Right lobe of liver (tissue), 6 donors: ENCODE results near the gene USP5. TPM values are rescaled to one million over a fixed set of nuclear protein-coding genes. Genes with fewer than 3 reads are reported as not detected.
"Not testable (repeated sequence)": the region's sequence is repeated elsewhere in the genome, so short reads cannot be mapped to it uniquely, and the experiment has no call there.

ENCODE experiments used
- ATAC-seq, 4 donors: fragments of 200-7000 bp; cut with Tn5 transposase; one replicate each; pipeline ENCODE4 v1.9.1; 2020; ENCODE audit warnings: mild to moderate bottlenecking in 4 of 4, moderate library complexity in 4 of 4
- DNase-seq, 3 donors: peaks; one replicate each; pipeline ENCODE4 v3.0.0-alpha.2; 2020
- H3K27ac ChIP-seq, 3 donors: fragments of 200-600 bp; one replicate each; pipeline ENCODE4 v1.8.0; 2022
- H3K27me3 ChIP-seq, 2 donors: fragments of 200-600 bp; one replicate each; pipeline ENCODE4 v1.8.0; 2022
- H3K36me3 ChIP-seq, 4 donors: fragments of 200-600 bp; sonication (generic) in 1 of 4; one replicate each; pipeline versions ENCODE4 v1.5.1 to v1.8.0; 2017 to 2022; ENCODE audit warnings: control low read depth in 1 of 4
- H3K4me1 ChIP-seq, 4 donors: fragments of 200-600 bp; sonication (generic) in 1 of 4; one replicate each; pipeline versions ENCODE4 v1.5.1 to v1.8.0; 2017 to 2022; ENCODE audit warnings: control low read depth in 1 of 4
- H3K4me3 ChIP-seq, 3 donors: fragments of 200-600 bp; one replicate each; pipeline ENCODE4 v1.8.0; 2022
- H3K9me3 ChIP-seq, 4 donors: fragments of 200-600 bp; sonication (generic) in 1 of 4; one replicate each; pipeline versions ENCODE4 v1.5.1 to v1.8.0; 2017 to 2022; ENCODE audit warnings: control low read depth in 1 of 4
- CTCF ChIP-seq, 4 donors: fragments of 200-600 bp in 3 of 4; fragments of 450-650 bp in 1 of 4; IDR thresholded peaks; one replicate each; pipeline versions ENCODE4 v1.5.1 to v1.8.0; 2016 to 2022; ENCODE audit warnings: antibody characterized with exemption in 4 of 4, mild to moderate bottlenecking in 2 of 4
- POLR2A ChIP-seq: fragments of 450-650 bp; IDR thresholded peaks from one replicate; pipeline ENCODE4 v1.6.1; 2017; ENCODE audit warnings: antibody characterized with exemption, mild to moderate bottlenecking
- WGBS: methylation state at CpG from one replicate; pipeline ENCODE4 v1.1.6; 2018; ENCODE audit warnings: low coverage, low lambda C conversion rate; ENCODE audit not compliant: insufficient coverage; ENCODE audit errors: missing lambda C conversion rate; 5-methylcytosine and 5-hydroxymethylcytosine counted together
- intact Hi-C, 2 donors: fragments of 100-400 bp; cut with DNase I; formaldehyde crosslinking; loops; one replicate each; pipeline versions ENCODE4 v1.11.2 to v1.14.1; 2022
- total RNA-seq, 6 experiments: library from RNA; depleted of rRNA in 2 of 6; stranded (reverse); fragments of >200 nt in 2 of 6; fragmentation: NEBNext Ultra II Directional in 3 of 6; extraction: Animal tissue kit (Norgen Biotek cat#: 25700) in 3 of 6; gene quantifications; one replicate each; pipeline versions ENCODE4 v1.1.0 to v1.2.4, GENCODE V29; 2016 to 2023
- donor health status: DM: no; HTN: yes; CAD: no.
- donor health status: DM: no; HTN: no; CAD: no.
- donor health status: DM: no; HTN: no; CAD: no.
- donor health status: DM: no; HTN: yes; CAD: no.
- donor health status: DM: no; HTN: yes; CAD: no.

Gene USP5
- total RNA-seq, 6 experiments from 2014 or later = 38.2 to 59.5 (median 42.6) TPM

- peak; percentile 98 to 99 (median 99) for DNase-seq
- TF ChIP-seq CTCF (IDR thresholded peaks at IDR 0.05) (peak; percentile 89 to 96 (median 95)), POLR2A (peak; percentile 83)
- no peaks in the 10 kb centered on the region for H3K9me3 ChIP-seq
- H3K4me3 ChIP-seq = peak overlapping the region; percentile 36 to 57 (median 46)
- no peaks in the 10 kb centered on the region for H3K27me3 ChIP-seq
- 5% methylated on average over 22 of the region's 68 CpGs for WGBS
- peaks cover 0 to 27% (median 2%) of the 10 kb centered on the region in 4 donors for H3K4me1 ChIP-seq
- H3K27ac ChIP-seq = peak overlapping the region; percentile 90 to 93 (median 92)
- no peaks in the 10 kb centered on the region for H3K36me3 ChIP-seq
- intact Hi-C loops = no loop called here
- ATAC-seq = peak; percentile 94 to 98 (median 96)
Observed at GRCh38 chr12:6890789-6891645, 39.1 kb downstream of the USP5 start.

GRCh38 chr12:6891646-6892001 lies 39.7 kb downstream of the USP5 start:
- no peaks in the 10 kb centered on the region for H3K9me3 ChIP-seq
- no peaks in the 10 kb centered on the region for H3K36me3 ChIP-seq
- peak overlapping the region; percentile 78 to 92 (median 89) for H3K27ac ChIP-seq
- WGBS = 68% methylated on average over 5 of the region's 5 CpGs
- intact Hi-C loops = no loop called here
- TF ChIP-seq POLR2A (no peak), CTCF (IDR thresholded peaks at IDR 0.05) (no peak)
- DNase-seq (no peak), ATAC-seq (peak in 2 of 4 donors; percentile 1 to 2)
- peaks cover 0 to 27% (median 2%) of the 10 kb centered on the region in 4 donors for H3K4me1 ChIP-seq
- peak overlapping the region; percentile 36 to 57 (median 46) for H3K4me3 ChIP-seq
- no peaks in the 10 kb centered on the region for H3K27me3 ChIP-seq

- H3K9me3 ChIP-seq, DNase-seq, H3K27me3 ChIP-seq, H3K4me3 ChIP-seq, ATAC-seq, H3K36me3 ChIP-seq, intact Hi-C loops, H3K27ac ChIP-seq: not testable (repeated sequence)
- H3K4me1 ChIP-seq = peaks cover 0 to 21% (median 2%) of the 10 kb centered on the region in 4 donors
- 93% methylated on average over 2 of the region's 3 CpGs for WGBS
Observed at GRCh38 chr12:6892683-6893082, 40.7 kb downstream of the USP5 start.

- H3K36me3 ChIP-seq = no peaks in the 10 kb centered on the region
- TF ChIP-seq CTCF (IDR thresholded peaks at IDR 0.05) (no peak), POLR2A (no peak)
- no CpG with 5 or more reads among the region's 3 CpGs for WGBS
- peaks cover 0 to 9% (median 2%) of the 10 kb centered on the region in 4 donors for H3K4me1 ChIP-seq
- H3K4me3 ChIP-seq = no peak overlapping the region
- intact Hi-C loops = no loop called here
- ATAC-seq (no peak), DNase-seq (no peak)
- no peaks in the 10 kb centered on the region for H3K9me3 ChIP-seq
- no peak overlapping the region for H3K27ac ChIP-seq
- no peaks in the 10 kb centered on the region for H3K27me3 ChIP-seq
Observed at GRCh38 chr12:6894321-6894720, 42.4 kb downstream of the USP5 start.

- ATAC-seq = no peak
Observed at GRCh38 chr12:6896846-6897435, 45.0 kb downstream of the USP5 start.

More at GRCh38 chr12:6896846-6897435, 45.0 kb downstream of the USP5 start:
- H3K36me3 ChIP-seq = no peaks in the 10 kb centered on the region
- no peak for DNase-seq
- 93% methylated on average over 3 of the region's 6 CpGs for WGBS
- TF ChIP-seq POLR2A = no peak
- no peak for TF ChIP-seq CTCF (IDR thresholded peaks at IDR 0.05)
- no peaks in the 10 kb centered on the region for H3K27me3 ChIP-seq
- H3K27ac ChIP-seq = no peak overlapping the region
- intact Hi-C loops = no loop called here
- no peaks in the 10 kb centered on the region for H3K4me1 ChIP-seq
- H3K9me3 ChIP-seq = no peaks in the 10 kb centered on the region
- H3K4me3 ChIP-seq = no peak overlapping the region
